H1 (cell line): Measurements from ENCODE around the gene ZNF813.

Experiments used
- EZH2 ChIP-seq: fragments of 200-600 bp; sonication (generic); IDR thresholded peaks from 2 replicates; pipeline ENCODE4 v1.7.1; 2012; ENCODE audit warnings: low read depth, mild to moderate bottlenecking, moderate library complexity, low read length, inconsistent platforms; ENCODE audit not compliant: severe bottlenecking
- JUN ChIP-seq: IDR thresholded peaks from 2 replicates; pipeline ENCODE4 v1.6.1; 2011; ENCODE audit warnings: low read depth, mild to moderate bottlenecking, improper control_type of control experiment, low read length
- POLR2A ChIP-seq, 2 experiments: IDR thresholded peaks; 1 replicate in 1 of 2; 2 replicates in 1 of 2; pipeline ENCODE4 v1.6.1; 2011; ENCODE audit warnings: low read depth in 2 of 2, low read length in 2 of 2, mild to moderate bottlenecking in 2 of 2; ENCODE audit errors: control extremely low read depth in 1 of 2
- RBBP5 ChIP-seq: IDR thresholded peaks from 2 replicates; pipeline ENCODE4 v1.7.1; 2012; ENCODE audit warnings: low read depth, mild to moderate bottlenecking, inconsistent platforms, low read length, moderate library complexity, borderline replicate concordance
- TF ChIP-seq, protein P1 (sequence below), 3 experiments: IDR thresholded peaks; 1 replicate in 2 of 3; 2 replicates in 1 of 3; pipeline versions ENCODE4 v1.5.1 to v1.6.1; 2011; ENCODE audit warnings: low read length in 3 of 3, mild to moderate bottlenecking in 3 of 3, inconsistent platforms in 2 of 3, low read depth in 1 of 3, moderate library complexity in 1 of 3; ENCODE audit not compliant: insufficient read depth in 1 of 3; ENCODE audit errors: control extremely low read depth in 1 of 3

DNA sequence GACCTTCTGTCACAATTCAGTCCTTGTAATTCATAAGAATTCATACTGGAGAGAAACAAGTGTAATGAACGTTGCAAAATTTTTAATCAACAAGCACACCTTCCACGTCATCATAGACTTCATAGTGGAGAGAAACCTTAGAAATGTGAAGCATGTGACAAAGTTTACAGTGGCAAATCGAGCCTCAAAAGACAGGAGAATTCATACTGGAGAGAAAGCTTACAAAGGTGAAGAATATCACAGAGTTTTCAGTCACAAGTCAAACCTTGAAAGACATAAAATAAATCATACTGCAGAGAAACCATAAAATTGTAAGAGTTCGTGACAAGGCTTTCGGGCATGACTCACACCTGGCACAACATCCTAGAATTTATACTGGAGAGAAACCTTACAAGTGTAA is 24.6 kb downstream of the ZNF813 start:
- TF ChIP-seq, protein P1, sequence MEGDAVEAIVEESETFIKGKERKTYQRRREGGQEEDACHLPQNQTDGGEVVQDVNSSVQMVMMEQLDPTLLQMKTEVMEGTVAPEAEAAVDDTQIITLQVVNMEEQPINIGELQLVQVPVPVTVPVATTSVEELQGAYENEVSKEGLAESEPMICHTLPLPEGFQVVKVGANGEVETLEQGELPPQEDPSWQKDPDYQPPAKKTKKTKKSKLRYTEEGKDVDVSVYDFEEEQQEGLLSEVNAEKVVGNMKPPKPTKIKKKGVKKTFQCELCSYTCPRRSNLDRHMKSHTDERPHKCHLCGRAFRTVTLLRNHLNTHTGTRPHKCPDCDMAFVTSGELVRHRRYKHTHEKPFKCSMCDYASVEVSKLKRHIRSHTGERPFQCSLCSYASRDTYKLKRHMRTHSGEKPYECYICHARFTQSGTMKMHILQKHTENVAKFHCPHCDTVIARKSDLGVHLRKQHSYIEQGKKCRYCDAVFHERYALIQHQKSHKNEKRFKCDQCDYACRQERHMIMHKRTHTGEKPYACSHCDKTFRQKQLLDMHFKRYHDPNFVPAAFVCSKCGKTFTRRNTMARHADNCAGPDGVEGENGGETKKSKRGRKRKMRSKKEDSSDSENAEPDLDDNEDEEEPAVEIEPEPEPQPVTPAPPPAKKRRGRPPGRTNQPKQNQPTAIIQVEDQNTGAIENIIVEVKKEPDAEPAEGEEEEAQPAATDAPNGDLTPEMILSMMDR (IDR thresholded peaks at IDR 0.05; ENCODE audit: control extremely low read depth in 1 of 3, insufficient read depth in 1 of 3, low read depth in 1 of 3, low read length in 3 of 3): no peak
- TF ChIP-seq POLR2A (IDR thresholded peaks at IDR 0.05; ENCODE audit: control extremely low read depth in 1 of 2, low read depth in 2 of 2, low read length in 2 of 2) (no peak), RBBP5 (no peak), JUN (no peak), EZH2 (no peak)
